Suprapubic skin (tissue), 4 donors: ENCODE data around the gene CCL3.

Experiments used
- CTCF ChIP-seq, 2 donors: fragments of 200-600 bp in 1 of 2; fragments of 450-650 bp in 1 of 2; sonication (generic) in 1 of 2; IDR thresholded peaks; one replicate each; pipeline ENCODE4 v1.5.1; 2016 to 2019; ENCODE audit warnings: antibody characterized with exemption in 2 of 2, mild to moderate bottlenecking in 1 of 2, moderate library complexity in 1 of 2
- POLR2A ChIP-seq, 2 donors: fragments of 450-650 bp; IDR thresholded peaks; one replicate each; pipeline ENCODE4 v1.6.1; 2017; ENCODE audit warnings: antibody characterized with exemption in 2 of 2, mild to moderate bottlenecking in 2 of 2, moderate library complexity in 2 of 2
- POLR2AphosphoS5 ChIP-seq, 3 donors: sonication (generic); formaldehyde crosslinking; IDR thresholded peaks; one replicate each; pipeline ENCODE4 v1.6.1; 2017; ENCODE audit warnings: antibody characterized with exemption in 3 of 3

- TF ChIP-seq CTCF (IDR thresholded peaks at IDR 0.05) (no peak), POLR2AphosphoS5 (IDR thresholded peaks at IDR 0.05) (no peak), POLR2A (IDR thresholded peaks at IDR 0.05) (no peak)
Observed at GRCh38 chr17:36136036-36136435, 46.1 kb upstream of the CCL3 start.
